ENCODE results near the gene JAZF1. TPM values are rescaled to one million over a fixed set of nuclear protein-coding genes. Genes with fewer than 3 reads are reported as not detected.

The JAZF1 gene
- total RNA-seq, 4 donors from 2014 or later = 29.3 to 33.8 (median 30.1) TPM

- TF ChIP-seq POLR2A (IDR thresholded peaks at IDR 0.05; ENCODE audit: low read depth) (no peak), EP300 (IDR thresholded peaks at IDR 0.05) (no peak), CTCF (IDR thresholded peaks at IDR 0.05) (no peak), POLR2AphosphoS5 (IDR thresholded peaks at IDR 0.05) (no peak)
Measured at GRCh38 chr7:27911920-27912319, 268.7 kb downstream of the JAZF1 start.

GRCh38 chr7:27910326-27910725 lies 270.3 kb downstream of the JAZF1 start:
- Histone ChIP-seq H3K27me3 (no peaks in the 10 kb centered on the region), H3K9me3 (no peaks in the 10 kb centered on the region), H3K36me3 (no peaks in the 10 kb centered on the region), H3K4me1 (peaks cover 0 to 16% (median 8%) of the 10 kb centered on the region in 4 donors), H3K27ac (replicated peaks in 1 of 4) (no peak overlapping the region), H3K4me3 (no peak overlapping the region)
- 87% methylated on average over 3 of the region's 3 CpGs for WGBS
- intact Hi-C loops (cut with DNase I) = no loop called here
- no peak for TF ChIP-seq EP300 (IDR thresholded peaks at IDR 0.05)
- TF ChIP-seq POLR2AphosphoS5 (IDR thresholded peaks at IDR 0.05) = no peak
- no peak for TF ChIP-seq CTCF (IDR thresholded peaks at IDR 0.05)
- TF ChIP-seq POLR2A (IDR thresholded peaks at IDR 0.05; ENCODE audit: low read depth) = no peak
- DNase-seq (ENCODE audit: extremely low spot score) = no peak

More at GRCh38 chr7:27911920-27912319, 268.7 kb downstream of the JAZF1 start:
- no peak overlapping the region for H3K4me3 ChIP-seq
- H3K4me1 ChIP-seq = peaks cover 0 to 12% (median 6%) of the 10 kb centered on the region in 4 donors
- DNase-seq (ENCODE audit: extremely low spot score) = no peak
- H3K27ac ChIP-seq (replicated peaks in 1 of 4) = no peak overlapping the region
- H3K9me3 ChIP-seq = no peaks in the 10 kb centered on the region
- intact Hi-C loops (cut with DNase I) = no loop called here
- WGBS = 91% methylated on average over 3 of the region's 3 CpGs
- no peaks in the 10 kb centered on the region for H3K27me3 ChIP-seq
- no peaks in the 10 kb centered on the region for H3K36me3 ChIP-seq

- no peaks in the 10 kb centered on the region for H3K36me3 ChIP-seq
- 100% methylated on average over 4 of the region's 4 CpGs for WGBS
- H3K4me3 ChIP-seq = no peak overlapping the region
- H3K27me3 ChIP-seq = no peaks in the 10 kb centered on the region
- H3K9me3 ChIP-seq = no peaks in the 10 kb centered on the region
- TF ChIP-seq POLR2A (IDR thresholded peaks at IDR 0.05; ENCODE audit: low read depth) = no peak
- no peak for TF ChIP-seq POLR2AphosphoS5 (IDR thresholded peaks at IDR 0.05)
- no peak for TF ChIP-seq EP300 (IDR thresholded peaks at IDR 0.05)
- H3K4me1 ChIP-seq = peaks cover 0 to 8% (median 3%) of the 10 kb centered on the region in 4 donors
- no peak overlapping the region for H3K27ac ChIP-seq (replicated peaks in 1 of 4)
- intact Hi-C loops (cut with DNase I) = no loop called here
- DNase-seq (ENCODE audit: extremely low spot score) = no peak
Measured at GRCh38 chr7:27908534-27909165, 271.9 kb downstream of the JAZF1 start.

GRCh38 chr7:27906385-27907091 lies 274.1 kb downstream of the JAZF1 start:
- 76% methylated on average over 4 of the region's 4 CpGs for WGBS
- TF ChIP-seq EP300 (IDR thresholded peaks at IDR 0.05) (no peak), POLR2A (IDR thresholded peaks at IDR 0.05; ENCODE audit: low read depth) (no peak), POLR2AphosphoS5 (IDR thresholded peaks at IDR 0.05) (no peak), CTCF (IDR thresholded peaks at IDR 0.05) (no peak)
- peaks cover 0 to 12% (median 7%) of the 10 kb centered on the region in 4 donors for H3K4me1 ChIP-seq
- intact Hi-C loops (cut with DNase I) = no loop called here
- H3K9me3 ChIP-seq = no peaks in the 10 kb centered on the region
- no peak for DNase-seq (ENCODE audit: extremely low spot score)
- H3K27ac ChIP-seq (replicated peaks in 1 of 4) = no peak overlapping the region
- no peak overlapping the region for H3K4me3 ChIP-seq
- no peaks in the 10 kb centered on the region for H3K27me3 ChIP-seq
- H3K36me3 ChIP-seq = no peaks in the 10 kb centered on the region

GRCh38 chr7:27905951-27906350 lies 274.6 kb downstream of the JAZF1 start:
- intact Hi-C loops (cut with DNase I) = no loop called here

More at GRCh38 chr7:27905951-27906350, 274.6 kb downstream of the JAZF1 start:
- Histone ChIP-seq H3K27ac (replicated peaks in 1 of 4) (no peak overlapping the region), H3K27me3 (no peaks in the 10 kb centered on the region), H3K9me3 (no peaks in the 10 kb centered on the region), H3K4me1 (peaks cover 0 to 17% (median 12%) of the 10 kb centered on the region in 4 donors), H3K4me3 (no peak overlapping the region), H3K36me3 (no peaks in the 10 kb centered on the region)
- DNase-seq (ENCODE audit: extremely low spot score) = no peak
- 92% methylated on average over 2 of the region's 4 CpGs for WGBS
- no peak for TF ChIP-seq CTCF (IDR thresholded peaks at IDR 0.05)
- TF ChIP-seq POLR2AphosphoS5 (IDR thresholded peaks at IDR 0.05) = no peak
- no peak for TF ChIP-seq POLR2A (IDR thresholded peaks at IDR 0.05; ENCODE audit: low read depth)
- no peak for TF ChIP-seq EP300 (IDR thresholded peaks at IDR 0.05)
